ENCODE measurements around the gene DISC1. TPM values are rescaled to one million over a fixed set of nuclear protein-coding genes. Genes with fewer than 3 reads are reported as not detected.

DISC1 gene
- total RNA-seq, 4 donors from 2014 or later, result 3.3 to 11.4 (median 4.2) TPM

DNA sequence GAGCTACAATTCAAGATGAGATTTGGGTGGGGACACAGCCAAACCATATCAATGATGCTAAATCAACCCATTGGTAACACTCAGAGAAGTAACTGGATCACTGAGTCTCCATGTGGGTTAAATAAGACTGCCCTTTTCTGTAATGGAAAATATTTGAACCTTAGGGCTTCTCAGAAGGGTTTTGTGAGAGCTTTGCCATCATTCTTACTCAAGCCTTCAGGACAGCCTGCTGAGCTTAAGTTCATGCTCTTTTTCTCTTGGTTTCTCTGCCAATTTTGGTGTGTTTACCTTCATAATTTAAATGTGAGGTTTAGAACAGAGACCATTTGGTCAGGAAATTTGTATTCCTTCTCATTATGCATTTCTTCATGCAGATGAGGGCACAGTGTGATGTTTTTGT, 74.7 kb downstream of the DISC1 start:
- Histone ChIP-seq H3K36me3 (no peaks in the 10 kb centered on the region), H3K9me3 (no peaks in the 10 kb centered on the region), H3K27ac (no peak overlapping the region), H3K4me1 (peaks cover 0 to 13% (median 3%) of the 10 kb centered on the region in 3 donors), H3K4me3 (no peak overlapping the region), H3K27me3 (no peaks in the 10 kb centered on the region)
- TF ChIP-seq POLR2A (IDR thresholded peaks at IDR 0.05), result no peak
- TF ChIP-seq, protein P1, sequence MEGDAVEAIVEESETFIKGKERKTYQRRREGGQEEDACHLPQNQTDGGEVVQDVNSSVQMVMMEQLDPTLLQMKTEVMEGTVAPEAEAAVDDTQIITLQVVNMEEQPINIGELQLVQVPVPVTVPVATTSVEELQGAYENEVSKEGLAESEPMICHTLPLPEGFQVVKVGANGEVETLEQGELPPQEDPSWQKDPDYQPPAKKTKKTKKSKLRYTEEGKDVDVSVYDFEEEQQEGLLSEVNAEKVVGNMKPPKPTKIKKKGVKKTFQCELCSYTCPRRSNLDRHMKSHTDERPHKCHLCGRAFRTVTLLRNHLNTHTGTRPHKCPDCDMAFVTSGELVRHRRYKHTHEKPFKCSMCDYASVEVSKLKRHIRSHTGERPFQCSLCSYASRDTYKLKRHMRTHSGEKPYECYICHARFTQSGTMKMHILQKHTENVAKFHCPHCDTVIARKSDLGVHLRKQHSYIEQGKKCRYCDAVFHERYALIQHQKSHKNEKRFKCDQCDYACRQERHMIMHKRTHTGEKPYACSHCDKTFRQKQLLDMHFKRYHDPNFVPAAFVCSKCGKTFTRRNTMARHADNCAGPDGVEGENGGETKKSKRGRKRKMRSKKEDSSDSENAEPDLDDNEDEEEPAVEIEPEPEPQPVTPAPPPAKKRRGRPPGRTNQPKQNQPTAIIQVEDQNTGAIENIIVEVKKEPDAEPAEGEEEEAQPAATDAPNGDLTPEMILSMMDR (IDR thresholded peaks at IDR 0.05), result no peak
- no peak for DNase-seq
- intact Hi-C loops (cut with DNase I), result no loop called here

DNA sequence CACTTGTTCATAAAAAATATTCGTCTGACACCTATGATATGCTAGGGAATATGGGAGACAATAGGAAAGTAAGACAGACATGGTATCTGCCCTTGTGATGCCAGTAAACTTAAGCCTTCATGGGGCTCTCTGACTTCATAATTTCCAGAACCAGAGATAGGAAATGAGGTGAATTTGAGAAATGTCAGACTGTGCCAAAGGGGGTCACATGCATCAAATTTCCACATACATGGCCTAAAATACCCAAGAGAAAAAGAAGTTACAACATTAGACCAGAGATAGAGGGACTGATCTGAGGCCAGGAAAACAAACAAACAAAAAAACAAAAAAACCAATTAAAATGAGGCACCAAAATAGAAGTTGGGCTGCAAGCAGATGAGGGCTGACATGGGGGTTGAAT, 75.7 kb downstream of the DISC1 start:
- H3K27me3 ChIP-seq, result no peaks in the 10 kb centered on the region
- no peak overlapping the region for H3K4me3 ChIP-seq
- DNase-seq, result no peak
- TF ChIP-seq POLR2A (IDR thresholded peaks at IDR 0.05), result no peak
- TF ChIP-seq, protein P1 (IDR thresholded peaks at IDR 0.05), result no peak
- WGBS, 2 donors, result 87 to 89% methylated on average over 1 of the region's 1 CpG
- no peaks in the 10 kb centered on the region for H3K9me3 ChIP-seq
- H3K4me1 ChIP-seq, result peaks cover 0 to 13% (median 3%) of the 10 kb centered on the region in 3 donors
- no peak overlapping the region for H3K27ac ChIP-seq
- intact Hi-C loops (cut with DNase I), result no loop called here
- H3K36me3 ChIP-seq, result no peaks in the 10 kb centered on the region

DNA sequence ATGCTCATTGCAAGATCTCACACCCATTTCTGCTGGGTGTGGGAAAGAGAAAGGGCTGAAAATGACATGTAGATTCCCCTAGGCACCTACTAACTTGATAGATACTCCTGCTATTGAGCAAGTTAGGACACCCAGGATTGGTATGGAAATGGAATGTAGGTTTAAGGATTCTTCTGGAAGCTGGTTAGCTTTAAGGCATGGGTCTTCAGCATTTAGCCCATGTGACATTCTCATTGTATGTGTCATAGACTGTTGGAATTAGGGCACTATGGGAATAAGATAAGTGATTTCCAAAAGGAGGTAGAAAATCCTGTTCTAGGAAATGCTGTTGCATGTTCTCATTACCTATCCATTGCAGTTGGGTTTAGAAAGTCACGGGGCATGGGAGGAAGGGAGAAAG, 76.2 kb downstream of the DISC1 start:
- intact Hi-C loops (cut with DNase I), result no loop called here
- Histone ChIP-seq H3K4me1 (peaks cover 0 to 13% (median 3%) of the 10 kb centered on the region in 3 donors), H3K9me3 (no peaks in the 10 kb centered on the region), H3K27me3 (no peaks in the 10 kb centered on the region), H3K4me3 (no peak overlapping the region), H3K36me3 (no peaks in the 10 kb centered on the region), H3K27ac (no peak overlapping the region)
- no peak for DNase-seq
- 75 to 82% methylated on average over 1 of the region's 1 CpG for WGBS, 2 donors
- TF ChIP-seq POLR2A (IDR thresholded peaks at IDR 0.05), result no peak
- TF ChIP-seq, protein P1 (IDR thresholded peaks at IDR 0.05), result no peak

DNA sequence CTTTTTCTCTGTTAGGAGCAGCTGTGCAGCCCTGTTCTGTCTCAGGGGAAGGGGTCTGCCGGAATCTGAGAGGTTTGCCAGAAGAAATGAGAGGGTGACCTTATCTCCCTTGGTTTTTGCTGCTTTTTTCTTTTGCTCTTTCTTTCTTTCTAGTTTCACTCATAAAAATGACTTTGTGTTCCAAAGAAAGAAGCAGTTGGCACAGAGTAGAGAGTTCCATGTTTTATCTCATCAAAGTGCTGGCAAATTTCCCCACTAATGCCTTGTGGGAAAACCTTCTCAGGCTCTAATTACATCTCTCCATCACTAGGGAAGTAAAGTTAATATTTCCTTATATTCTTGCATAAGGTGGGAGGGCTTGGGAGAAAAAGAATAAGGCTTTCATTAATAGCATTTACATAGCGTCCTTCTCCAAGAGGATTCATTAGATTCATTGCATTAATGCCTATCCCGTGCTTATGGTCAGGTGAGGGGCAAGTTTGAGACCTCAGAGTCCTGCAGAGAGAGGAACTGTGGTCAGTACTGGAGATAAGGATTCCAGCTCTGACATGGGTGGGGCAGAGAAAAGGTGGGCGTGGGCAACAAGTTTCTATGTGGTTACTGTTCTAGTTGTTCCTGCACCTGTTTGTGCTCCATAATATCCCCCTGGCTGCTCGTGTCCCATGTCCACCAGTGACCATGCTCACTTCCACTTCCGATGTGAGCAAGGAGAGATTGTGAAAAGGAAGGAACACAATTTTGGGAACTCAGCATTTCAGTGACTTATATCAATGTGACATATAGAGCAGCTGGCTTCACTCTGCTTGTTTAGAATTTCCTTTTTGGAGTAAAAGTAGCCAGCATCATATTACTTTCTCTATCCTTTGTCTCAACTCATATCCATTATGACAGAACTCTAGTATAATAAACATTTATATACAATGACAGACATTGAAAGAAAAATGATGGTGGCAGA, 79.5 kb downstream of the DISC1 start:
- H3K27me3 ChIP-seq, result no peaks in the 10 kb centered on the region
- peaks cover 0 to 4% (median 0%) of the 10 kb centered on the region in 3 donors for H3K4me1 ChIP-seq
- TF ChIP-seq, protein P1 (IDR thresholded peaks at IDR 0.05), result no peak
- no peak for TF ChIP-seq POLR2A (IDR thresholded peaks at IDR 0.05)
- no peak overlapping the region for H3K27ac ChIP-seq
- no peak for DNase-seq
- 76 to 82% methylated on average over 6 of the region's 6 CpGs for WGBS, 2 donors
- intact Hi-C loops (cut with DNase I), result no loop called here
- no peak overlapping the region for H3K4me3 ChIP-seq
- no peaks in the 10 kb centered on the region for H3K9me3 ChIP-seq
- H3K36me3 ChIP-seq, result no peaks in the 10 kb centered on the region

DNA sequence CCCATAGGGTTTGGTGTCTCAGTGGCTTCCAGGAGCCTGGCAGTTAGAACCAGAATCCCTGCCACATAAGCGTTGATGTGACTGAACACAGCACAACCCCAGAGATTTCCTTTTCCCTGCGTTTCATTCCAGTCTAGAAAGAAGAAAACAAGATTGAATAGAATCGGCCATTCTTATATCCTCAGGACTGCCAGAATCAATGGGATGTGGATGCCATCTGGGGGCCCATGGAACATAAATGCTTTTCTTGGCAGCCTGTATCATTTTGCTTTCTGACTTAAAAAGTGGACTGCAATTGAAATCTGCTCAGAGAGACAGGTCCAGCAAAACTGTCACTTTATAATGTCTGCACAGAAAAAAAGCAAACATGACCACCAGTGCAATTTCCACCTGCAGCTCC, 80.3 kb downstream of the DISC1 start:
- no peak overlapping the region for H3K4me3 ChIP-seq
- no peak for DNase-seq
- intact Hi-C loops (cut with DNase I), result no loop called here

More for the DNA sequence above, 80.3 kb downstream of the DISC1 start:
- no peaks in the 10 kb centered on the region for H3K9me3 ChIP-seq
- H3K27me3 ChIP-seq, result no peaks in the 10 kb centered on the region
- H3K27ac ChIP-seq, result no peak overlapping the region
- peaks cover 0 to 4% (median 0%) of the 10 kb centered on the region in 3 donors for H3K4me1 ChIP-seq
- no peaks in the 10 kb centered on the region for H3K36me3 ChIP-seq
- 77 to 86% methylated on average over 2 to 3 of the region's 3 CpGs for WGBS, 2 donors
- TF ChIP-seq, protein P1 (IDR thresholded peaks at IDR 0.05), result no peak
- TF ChIP-seq POLR2A (IDR thresholded peaks at IDR 0.05), result no peak
